Mucosa of stomach (tissue), 1 donor: ENCODE results near the gene STK32A.

Experiments
- H3K27me3 ChIP-seq: one replicate; pipeline ENCODE4 v1.7.0; 2013; ENCODE audit warnings: mild to moderate bottlenecking, low read length; ENCODE audit not compliant: control insufficient read depth, insufficient read depth
- H3K36me3 ChIP-seq: one replicate; pipeline ENCODE4 v1.7.0; 2013; ENCODE audit warnings: low read length; ENCODE audit not compliant: control insufficient read depth, insufficient read depth
- H3K4me1 ChIP-seq: one replicate; pipeline ENCODE4 v1.7.0; 2013; ENCODE audit warnings: mild to moderate bottlenecking, low read length; ENCODE audit not compliant: control insufficient read depth, insufficient read depth
- H3K4me3 ChIP-seq: one replicate; pipeline ENCODE4 v1.7.0; 2013; ENCODE audit warnings: low read length
- H3K9ac ChIP-seq: one replicate; pipeline ENCODE4 v1.7.0; 2013; ENCODE audit warnings: mild to moderate bottlenecking, low read length, moderate library complexity
- H3K9me3 ChIP-seq: one replicate; pipeline ENCODE4 v1.7.0; 2013; ENCODE audit warnings: mild to moderate bottlenecking, low read length, moderate library complexity; ENCODE audit not compliant: control insufficient read depth
- donor health status: Pancreatic carcinoma.

Gene STK32A

DNA sequence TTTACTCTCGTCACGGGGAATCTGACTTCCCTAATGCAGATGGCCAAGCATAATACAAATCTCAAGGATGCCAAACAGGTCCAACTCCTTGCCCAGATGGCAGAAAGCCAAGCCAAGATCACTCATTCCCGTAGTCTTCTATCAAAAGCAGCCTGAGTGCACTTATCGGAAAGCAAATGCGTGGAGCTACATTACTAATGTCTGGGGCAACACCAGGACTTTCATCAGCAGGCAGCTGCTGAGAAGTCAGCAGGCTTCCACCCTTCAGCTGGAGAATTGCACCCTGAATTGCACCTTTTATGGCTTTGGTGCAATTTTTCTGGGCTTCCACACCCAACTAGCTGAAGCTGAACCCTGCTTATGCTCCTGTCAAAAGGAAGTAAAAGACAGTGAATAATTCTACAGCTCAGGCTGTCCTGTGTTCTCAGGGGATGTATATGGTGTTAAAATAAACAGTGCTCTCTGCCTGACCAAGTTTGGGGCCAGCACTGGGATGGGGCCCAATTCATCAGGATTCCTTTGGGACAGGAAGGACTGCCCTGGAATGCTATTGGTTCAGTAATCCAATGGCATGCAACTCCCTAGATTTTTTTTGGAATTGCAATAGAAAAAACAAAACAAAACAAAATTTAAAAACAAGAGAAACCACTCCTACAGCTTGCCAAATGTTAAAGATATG is 182.4 kb downstream of the STK32A start:
- Histone ChIP-seq H3K4me1 (peaks cover 10% of the 10 kb centered on the region), H3K36me3 (no peaks in the 10 kb centered on the region), H3K4me3 (no peak overlapping the region), H3K27me3 (no peaks in the 10 kb centered on the region), H3K9me3 (no peaks in the 10 kb centered on the region), H3K9ac (no peak overlapping the region)

DNA sequence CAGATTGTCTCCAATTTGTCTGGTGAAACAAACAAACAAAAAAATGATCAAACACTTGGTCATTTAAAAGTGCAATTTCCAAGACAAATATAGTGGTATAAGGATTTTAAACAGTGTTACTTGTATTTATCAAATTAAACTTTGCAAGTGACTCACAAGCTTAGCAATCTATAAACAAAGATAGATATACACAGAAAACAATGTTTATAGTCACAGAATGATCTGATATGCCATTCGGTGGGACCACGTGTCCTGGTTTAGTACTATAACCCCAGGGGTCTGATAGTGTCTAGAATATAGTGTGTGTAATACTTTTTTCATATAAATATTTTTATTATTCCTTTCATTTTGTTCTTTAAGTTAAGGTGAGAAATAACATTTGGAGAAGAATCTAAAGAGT is 183.8 kb downstream of the STK32A start:
- Histone ChIP-seq H3K4me1 (peaks cover 10% of the 10 kb centered on the region), H3K36me3 (no peaks in the 10 kb centered on the region), H3K27me3 (no peaks in the 10 kb centered on the region), H3K4me3 (no peak overlapping the region), H3K9ac (no peak overlapping the region), H3K9me3 (no peaks in the 10 kb centered on the region)

DNA sequence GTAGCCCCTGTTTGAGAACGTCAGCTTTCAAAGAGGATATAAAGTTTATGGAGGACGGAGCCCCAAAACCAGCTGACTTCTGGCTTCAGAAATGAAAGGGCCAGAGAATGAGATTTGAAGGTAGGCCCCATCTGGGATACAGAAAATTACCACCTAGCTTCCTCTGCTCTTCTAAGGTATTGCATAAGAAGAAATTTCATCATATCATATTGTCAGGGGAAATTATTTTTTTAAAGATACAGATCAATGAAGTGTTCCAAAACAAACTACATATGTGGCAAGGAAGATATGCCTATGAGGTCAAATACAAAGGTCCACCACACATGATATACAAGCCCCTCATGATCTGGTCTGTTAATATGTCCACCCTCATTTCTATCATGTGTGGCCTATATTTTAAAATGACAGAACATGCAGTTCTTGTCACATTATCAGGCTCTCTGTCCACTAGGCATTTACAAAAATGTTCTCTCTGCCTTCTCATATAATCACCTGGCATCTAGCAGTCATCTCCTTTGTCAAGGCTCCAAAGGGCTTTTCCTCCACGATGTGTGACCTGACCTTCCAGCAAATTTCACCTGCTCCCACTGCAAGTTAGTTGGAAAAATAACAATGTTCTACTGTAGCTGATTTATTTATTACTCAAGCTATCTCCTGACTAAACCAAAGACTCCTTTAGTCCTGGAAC is 192.0 kb downstream of the STK32A start:
- Histone ChIP-seq H3K9ac (no peak overlapping the region), H3K27me3 (no peaks in the 10 kb centered on the region), H3K4me1 (no peaks in the 10 kb centered on the region), H3K4me3 (no peak overlapping the region), H3K9me3 (no peaks in the 10 kb centered on the region), H3K36me3 (no peaks in the 10 kb centered on the region)

DNA sequence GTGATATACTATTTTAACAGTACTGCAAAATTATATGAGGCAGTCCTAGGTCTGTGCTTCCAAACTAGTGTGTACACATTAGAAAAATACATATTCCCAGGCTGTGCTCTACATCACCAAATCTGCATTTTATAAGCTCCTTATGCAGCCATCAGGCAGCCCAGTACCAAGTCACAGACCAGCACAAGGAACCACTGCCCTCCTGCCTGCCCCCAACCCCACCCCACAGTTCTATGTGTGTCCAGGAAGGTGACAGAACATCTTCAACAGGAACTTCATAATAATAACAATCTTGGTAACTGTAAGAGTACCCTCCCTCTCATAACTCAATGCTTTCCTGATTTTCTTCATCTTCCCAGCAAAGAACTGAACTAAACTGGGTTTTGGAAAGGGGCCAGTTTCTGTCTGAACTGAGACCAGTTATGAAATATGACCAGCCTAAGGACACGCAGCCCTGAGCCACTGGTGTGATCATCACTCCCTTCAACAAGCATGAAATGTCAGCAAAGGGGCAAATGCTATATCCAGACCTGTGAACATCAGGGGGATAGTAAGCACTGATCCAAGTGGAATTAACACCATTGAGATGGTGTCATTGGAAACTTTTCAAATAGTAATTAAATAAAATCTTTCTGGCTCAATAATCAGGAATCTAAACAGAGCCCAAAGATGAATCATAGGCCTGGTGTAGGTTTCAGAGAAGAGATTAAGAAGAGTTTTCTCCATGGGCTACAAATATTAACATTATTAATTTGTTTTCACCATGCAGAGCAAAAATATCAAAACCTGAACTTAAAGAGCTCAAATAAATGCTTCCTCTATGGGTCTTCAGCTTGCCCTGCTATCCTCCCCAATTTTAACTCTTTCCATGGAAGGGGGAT is 192.9 kb downstream of the STK32A start:
- H3K27me3 ChIP-seq: no peaks in the 10 kb centered on the region
- no peak overlapping the region for H3K9ac ChIP-seq
- H3K4me1 ChIP-seq: no peaks in the 10 kb centered on the region
- H3K9me3 ChIP-seq: no peaks in the 10 kb centered on the region
- no peak overlapping the region for H3K4me3 ChIP-seq
- no peaks in the 10 kb centered on the region for H3K36me3 ChIP-seq

DNA sequence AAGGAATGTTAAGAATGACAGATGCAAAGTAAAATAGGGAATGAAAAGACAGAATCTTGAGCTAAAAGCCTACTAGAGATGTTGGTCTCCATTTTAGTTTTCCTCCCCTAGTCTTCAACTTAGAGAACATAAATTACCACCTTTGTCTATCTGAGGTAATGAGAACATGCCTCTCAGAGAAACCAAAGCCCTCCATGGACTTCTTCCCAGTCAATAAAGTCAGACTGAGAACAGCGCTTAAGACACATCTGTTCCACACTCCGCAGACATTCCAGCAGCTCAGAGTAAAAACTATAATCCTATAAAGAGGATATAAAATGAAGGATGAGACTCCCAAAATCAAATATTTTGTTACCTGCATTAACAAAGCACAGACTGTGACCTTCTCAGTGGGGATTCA is 195.8 kb downstream of the STK32A start:
- Histone ChIP-seq H3K9ac (no peak overlapping the region), H3K4me3 (no peak overlapping the region), H3K4me1 (no peaks in the 10 kb centered on the region), H3K9me3 (no peaks in the 10 kb centered on the region), H3K36me3 (no peaks in the 10 kb centered on the region), H3K27me3 (no peaks in the 10 kb centered on the region)

DNA sequence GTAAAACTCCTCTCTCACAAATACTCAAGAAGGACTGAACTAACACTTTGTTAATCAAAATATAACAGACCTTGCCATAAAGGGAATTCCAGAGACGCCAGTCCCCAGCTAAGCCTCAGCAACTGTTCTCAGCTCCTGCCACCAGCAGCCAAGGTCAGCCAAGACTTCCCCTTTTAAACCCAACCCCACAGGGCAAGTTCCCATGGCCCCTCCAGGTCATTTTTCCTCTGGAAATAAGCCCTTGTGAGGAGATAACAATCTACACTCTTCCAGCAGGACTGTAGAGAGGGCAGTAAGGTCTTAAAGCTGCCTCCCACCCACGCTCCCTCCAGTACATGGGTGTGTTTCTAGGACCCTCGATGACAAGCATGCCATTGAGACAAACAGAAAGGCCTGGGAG is 196.8 kb downstream of the STK32A start:
- Histone ChIP-seq H3K9ac (no peak overlapping the region), H3K9me3 (no peaks in the 10 kb centered on the region), H3K4me1 (no peaks in the 10 kb centered on the region), H3K4me3 (no peak overlapping the region), H3K36me3 (no peaks in the 10 kb centered on the region), H3K27me3 (no peaks in the 10 kb centered on the region)

DNA sequence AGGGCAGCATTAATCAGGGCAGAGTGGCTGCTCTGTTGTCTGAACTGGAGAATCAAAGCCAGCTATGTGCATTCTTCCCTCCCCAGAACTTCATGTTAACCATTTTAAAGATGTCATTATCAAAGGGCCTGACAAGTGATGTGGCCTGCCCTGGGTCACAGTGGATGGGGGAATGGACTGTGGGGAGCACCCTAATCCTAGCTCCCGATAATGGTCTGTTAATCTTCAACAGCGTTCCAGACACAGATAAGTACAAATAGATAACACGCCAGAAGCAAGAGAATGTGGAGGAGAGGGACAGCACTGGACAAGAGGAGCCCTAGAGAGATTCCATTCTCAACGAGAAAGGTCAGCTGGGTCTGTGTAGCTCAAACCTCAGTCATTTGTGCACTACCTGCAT is 197.5 kb downstream of the STK32A start:
- H3K4me3 ChIP-seq: no peak overlapping the region
- H3K9ac ChIP-seq: no peak overlapping the region
- no peaks in the 10 kb centered on the region for H3K4me1 ChIP-seq
- H3K9me3 ChIP-seq: no peaks in the 10 kb centered on the region
- H3K27me3 ChIP-seq: no peaks in the 10 kb centered on the region
- H3K36me3 ChIP-seq: no peaks in the 10 kb centered on the region

DNA sequence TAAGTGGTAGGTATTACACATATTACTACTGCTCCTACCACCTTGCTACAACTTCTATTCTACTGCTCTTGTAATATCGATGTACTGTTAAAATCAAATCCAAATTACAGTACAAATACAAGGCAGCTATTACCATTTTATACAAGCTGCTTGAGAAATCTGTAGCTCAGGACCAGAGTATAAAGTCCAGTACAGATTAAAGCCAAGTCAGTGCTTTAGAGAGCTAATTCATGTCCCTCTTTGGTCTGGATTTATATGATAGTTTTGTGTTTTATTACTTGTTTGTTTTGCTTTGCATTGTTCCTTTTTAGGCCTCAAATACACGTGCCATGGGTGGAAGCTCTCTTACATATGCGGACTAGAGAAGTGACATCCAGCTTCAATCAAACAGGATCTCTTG is 199.2 kb downstream of the STK32A start:
- H3K36me3 ChIP-seq: no peaks in the 10 kb centered on the region
- H3K4me3 ChIP-seq: no peak overlapping the region
- no peaks in the 10 kb centered on the region for H3K27me3 ChIP-seq
- H3K9me3 ChIP-seq: no peaks in the 10 kb centered on the region
- H3K4me1 ChIP-seq: no peaks in the 10 kb centered on the region
- H3K9ac ChIP-seq: no peak overlapping the region

DNA sequence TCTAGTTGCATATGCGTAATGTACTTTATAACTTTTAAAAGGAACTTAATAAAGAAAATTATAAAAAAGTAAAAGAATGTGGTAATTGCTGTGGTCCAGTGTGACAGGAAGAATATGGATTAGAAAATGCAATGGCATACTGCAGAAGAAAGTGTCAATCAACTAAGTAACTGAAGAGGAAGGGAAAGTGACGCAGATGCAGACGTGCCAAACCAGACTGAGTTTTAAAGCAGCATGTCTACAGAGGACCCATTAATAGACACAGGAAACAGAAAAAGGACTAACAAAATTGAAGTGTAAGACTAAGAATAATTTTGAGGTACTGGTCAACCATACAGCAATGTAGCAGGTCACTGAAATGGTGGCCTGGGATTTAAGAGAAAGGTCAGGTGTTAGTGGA is 201.8 kb downstream of the STK32A start:
- Histone ChIP-seq H3K27me3 (no peaks in the 10 kb centered on the region), H3K4me1 (no peaks in the 10 kb centered on the region), H3K9me3 (no peaks in the 10 kb centered on the region), H3K9ac (no peak overlapping the region), H3K36me3 (no peaks in the 10 kb centered on the region), H3K4me3 (no peak overlapping the region)

DNA sequence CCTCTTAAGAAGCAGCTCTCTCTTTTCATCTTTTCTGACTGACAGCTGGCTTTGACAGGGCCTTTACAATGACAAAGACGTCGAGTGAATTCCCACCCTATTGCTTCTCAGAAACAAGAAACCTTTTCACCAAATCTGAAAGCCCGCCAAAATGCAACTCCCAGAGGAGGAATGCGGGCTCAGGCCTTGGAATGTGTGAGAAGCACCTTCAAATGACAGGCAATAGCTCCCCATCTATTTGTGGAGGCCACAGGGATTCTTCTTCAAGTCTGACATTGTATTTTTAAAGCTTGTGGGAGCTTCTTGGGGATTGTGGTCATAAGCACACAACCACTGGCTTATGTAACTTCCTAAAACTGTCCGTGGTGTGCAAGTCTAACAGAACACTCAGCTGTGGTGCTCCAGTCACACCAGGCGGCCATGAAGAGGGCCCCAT is 202.4 kb downstream of the STK32A start:
- H3K27me3 ChIP-seq: no peaks in the 10 kb centered on the region
- H3K4me3 ChIP-seq: no peak overlapping the region
- H3K36me3 ChIP-seq: no peaks in the 10 kb centered on the region
- H3K9ac ChIP-seq: no peak overlapping the region
- H3K9me3 ChIP-seq: no peaks in the 10 kb centered on the region
- H3K4me1 ChIP-seq: no peaks in the 10 kb centered on the region
